Astrocyte of the spinal cord (primary cell): ENCODE data around the gene TMX3.

Experiments used
- DNase-seq: peaks from one replicate; pipeline ENCODE4 v3.0.0; 2011; ENCODE audit warnings: low read depth, low spot score
- H3K4me3 ChIP-seq: 2 replicates; pipeline ENCODE4 v1.5.1; 2011; ENCODE audit warnings: low read depth, mild to moderate bottlenecking, low read length, moderate library complexity
- CTCF ChIP-seq: IDR thresholded peaks from 2 replicates; pipeline ENCODE4 v1.5.1; 2012; ENCODE audit warnings: low read depth, mild to moderate bottlenecking, low read length, inconsistent platforms
- in situ Hi-C: cut with HindIII; loops from 2 replicates; pipeline ENCODE4 v1.10.0; 2017; ENCODE audit warnings: low sequenced_read_pairs

The TMX3 gene

GRCh38 chr18:68721681-68722583 lies 7.0 kb upstream of the TMX3 start:
- no peak overlapping the region for H3K4me3 ChIP-seq
- peak; percentile 27 for DNase-seq
- TF ChIP-seq CTCF: no peak
- in situ Hi-C loops: no loop called here

- peak overlapping the region; percentile 69 for H3K4me3 ChIP-seq
- TF ChIP-seq CTCF: no peak
- in situ Hi-C loops: no loop called here
- DNase-seq: peak; percentile 14
Observed at GRCh38 chr18:68714366-68714711, 569 bp downstream of the TMX3 start.

- TF ChIP-seq CTCF: no peak
- DNase-seq: no peak
- in situ Hi-C loops: no loop called here
- peak overlapping the region; percentile 69 for H3K4me3 ChIP-seq
Observed at GRCh38 chr18:68713796-68714195, 1.1 kb downstream of the TMX3 start.

- TF ChIP-seq CTCF: no peak
- in situ Hi-C loops: no loop called here
- DNase-seq: no peak
- H3K4me3 ChIP-seq: no peak overlapping the region
Observed at GRCh38 chr18:68713131-68713530, 1.8 kb downstream of the TMX3 start.

GRCh38 chr18:68707646-68708045 lies 7.3 kb downstream of the TMX3 start:
- in situ Hi-C loops: no loop called here
- no peak for TF ChIP-seq CTCF
- DNase-seq: no peak
- H3K4me3 ChIP-seq: no peak overlapping the region

GRCh38 chr18:68705119-68705518 lies 9.8 kb downstream of the TMX3 start:
- in situ Hi-C loops: no loop called here
- no peak for DNase-seq
- H3K4me3 ChIP-seq: no peak overlapping the region
- no peak for TF ChIP-seq CTCF

- no peak for TF ChIP-seq CTCF
- no peak overlapping the region for H3K4me3 ChIP-seq
- in situ Hi-C loops: no loop called here
- DNase-seq: no peak
Observed at GRCh38 chr18:68703326-68703725, 11.6 kb downstream of the TMX3 start.
